ENCODE results near the gene UBR4. TPM values are rescaled to one million over a fixed set of nuclear protein-coding genes. Genes with fewer than 3 reads are reported as not detected.

Gene UBR4
- total RNA-seq, 2 donors from 2014 or later = 156 to 199 TPM

- no peak overlapping the region for H3K27ac Mint-ChIP-seq
- no peak for DNase-seq (ENCODE audit: low spot score in 2 of 2)
- no peak for ATAC-seq
- no peaks in the 10 kb centered on the region for H3K9me3 Mint-ChIP-seq
- no peaks in the 10 kb centered on the region for H3K36me3 Mint-ChIP-seq
Measured at GRCh38 chr1:19067182-19067911, 142.7 kb downstream of the UBR4 start.

GRCh38 chr1:19066874-19067181, 143.2 kb downstream of the UBR4 start:
- Mint-ChIP-seq H3K36me3 (no peaks in the 10 kb centered on the region), H3K9me3 (peaks cover 0 to 4% of the 10 kb centered on the region in 2 donors), H3K27ac (no peak overlapping the region)
- DNase-seq (ENCODE audit: low spot score in 2 of 2) (no peak), ATAC-seq (no peak)

GRCh38 chr1:19066248-19066873, 143.7 kb downstream of the UBR4 start:
- DNase-seq (ENCODE audit: low spot score in 2 of 2) (peak in 1 of 2 donors; percentile 39), ATAC-seq (no peak)
- H3K27ac Mint-ChIP-seq = no peak overlapping the region
- peaks cover 2 to 3% of the 10 kb centered on the region in 2 donors for H3K36me3 Mint-ChIP-seq
- peaks cover 2 to 6% of the 10 kb centered on the region in 2 donors for H3K9me3 Mint-ChIP-seq

- Mint-ChIP-seq H3K36me3 (peaks cover 6 to 7% of the 10 kb centered on the region in 2 donors), H3K9me3 (peaks cover 6 to 10% of the 10 kb centered on the region in 2 donors), H3K27ac (no peak overlapping the region)
- DNase-seq (ENCODE audit: low spot score in 2 of 2) (no peak), ATAC-seq (peak in 1 of 2 donors; percentile 7)
Measured at GRCh38 chr1:19065526-19066247, 144.4 kb downstream of the UBR4 start.

- H3K27ac Mint-ChIP-seq = no peak overlapping the region
- DNase-seq (ENCODE audit: low spot score in 2 of 2) (no peak), ATAC-seq (no peak)
- peaks cover 6 to 7% of the 10 kb centered on the region in 2 donors for H3K36me3 Mint-ChIP-seq
- H3K9me3 Mint-ChIP-seq = peaks cover 6 to 10% of the 10 kb centered on the region in 2 donors
Measured at GRCh38 chr1:19064906-19065450, 145.1 kb downstream of the UBR4 start.

- no peak for DNase-seq (ENCODE audit: low spot score in 2 of 2)
- ATAC-seq = no peak
- H3K36me3 Mint-ChIP-seq = peaks cover 6 to 7% of the 10 kb centered on the region in 2 donors
- no peak overlapping the region for H3K27ac Mint-ChIP-seq
- peaks cover 6 to 10% of the 10 kb centered on the region in 2 donors for H3K9me3 Mint-ChIP-seq
Measured at GRCh38 chr1:19063122-19063521, 146.9 kb downstream of the UBR4 start.

GRCh38 chr1:19062258-19063029, 147.6 kb downstream of the UBR4 start:
- Mint-ChIP-seq H3K9me3 (peaks cover 6 to 10% of the 10 kb centered on the region in 2 donors), H3K27ac (peak overlapping the region; percentile 55 to 80), H3K36me3 (peaks cover 6 to 7% of the 10 kb centered on the region in 2 donors)
- DNase-seq (ENCODE audit: low spot score in 2 of 2) (no peak), ATAC-seq (no peak)

GRCh38 chr1:19061798-19062197, 148.3 kb downstream of the UBR4 start:
- peaks cover 6 to 7% of the 10 kb centered on the region in 2 donors for H3K36me3 Mint-ChIP-seq
- H3K27ac Mint-ChIP-seq = peak overlapping the region; percentile 55 to 80
- ATAC-seq (peak in 1 of 2 donors; percentile 14), DNase-seq (ENCODE audit: low spot score in 2 of 2) (no peak)
- peaks cover 6 to 10% of the 10 kb centered on the region in 2 donors for H3K9me3 Mint-ChIP-seq

- peak overlapping the region; percentile 63 to 80 for H3K27ac Mint-ChIP-seq
- H3K9me3 Mint-ChIP-seq = peaks cover 6 to 10% of the 10 kb centered on the region in 2 donors
- ATAC-seq (peak in 1 of 2 donors; percentile 34), DNase-seq (ENCODE audit: low spot score in 2 of 2) (no peak)
- peaks cover 6 to 7% of the 10 kb centered on the region in 2 donors for H3K36me3 Mint-ChIP-seq
Measured at GRCh38 chr1:19061343-19061742, 148.7 kb downstream of the UBR4 start.

GRCh38 chr1:19059773-19060172, 150.3 kb downstream of the UBR4 start:
- ATAC-seq = peak in 1 of 2 donors; percentile 31

GRCh38 chr1:19058476-19058797, 151.6 kb downstream of the UBR4 start:
- ATAC-seq (no peak), DNase-seq (ENCODE audit: low spot score in 2 of 2) (no peak)
- Mint-ChIP-seq H3K36me3 (peaks cover 6 to 7% of the 10 kb centered on the region in 2 donors), H3K27ac (no peak overlapping the region), H3K9me3 (peaks cover 6 to 10% of the 10 kb centered on the region in 2 donors)

More at GRCh38 chr1:19059773-19060172, 150.3 kb downstream of the UBR4 start:
- Mint-ChIP-seq H3K36me3 (peaks cover 6 to 7% of the 10 kb centered on the region in 2 donors), H3K27ac (no peak overlapping the region), H3K9me3 (peaks cover 6 to 10% of the 10 kb centered on the region in 2 donors)
- no peak for DNase-seq (ENCODE audit: low spot score in 2 of 2)

- ATAC-seq (no peak), DNase-seq (ENCODE audit: low spot score in 2 of 2) (no peak)
- peaks cover 6 to 7% of the 10 kb centered on the region in 2 donors for H3K36me3 Mint-ChIP-seq
- peaks cover 6 to 10% of the 10 kb centered on the region in 2 donors for H3K9me3 Mint-ChIP-seq
- no peak overlapping the region for H3K27ac Mint-ChIP-seq
Measured at GRCh38 chr1:19057784-19058475, 152.1 kb downstream of the UBR4 start.

GRCh38 chr1:19057182-19057779, 152.8 kb downstream of the UBR4 start:
- no peak overlapping the region for H3K27ac Mint-ChIP-seq
- ATAC-seq = no peak
- DNase-seq (ENCODE audit: low spot score in 2 of 2) = no peak
- H3K36me3 Mint-ChIP-seq = peaks cover 6 to 7% of the 10 kb centered on the region in 2 donors
- peaks cover 6 to 10% of the 10 kb centered on the region in 2 donors for H3K9me3 Mint-ChIP-seq

- no peak for DNase-seq (ENCODE audit: low spot score in 2 of 2)
- Mint-ChIP-seq H3K9me3 (no peaks in the 10 kb centered on the region), H3K27ac (no peak overlapping the region), H3K36me3 (no peaks in the 10 kb centered on the region)
- no peak for ATAC-seq
Measured at GRCh38 chr1:19055701-19056100, 154.4 kb downstream of the UBR4 start.

- H3K36me3 Mint-ChIP-seq = no peaks in the 10 kb centered on the region
- no peaks in the 10 kb centered on the region for H3K9me3 Mint-ChIP-seq
- ATAC-seq (no peak), DNase-seq (ENCODE audit: low spot score in 2 of 2) (no peak)
- H3K27ac Mint-ChIP-seq = no peak overlapping the region
Measured at GRCh38 chr1:19055001-19055400, 155.1 kb downstream of the UBR4 start.

Measured in activated naive CD4-positive, alpha-beta T cell treated with anti-CD3 and anti-CD28 coated beads, Interleukin-2, amount 50 U/mL, for 72 hours (primary cell).